GM23338 (cell line): Measurements from ENCODE around the gene NPHP3. TPM values are rescaled to one million over a fixed set of nuclear protein-coding genes. Genes with fewer than 3 reads are reported as not detected.

Experiments used
- ATAC-seq: fragments of 200-7000 bp; cut with Tn5 transposase; 3 replicates; pipeline ENCODE4 v1.9.1; 2020
- DNase-seq: peaks from one replicate; pipeline ENCODE4 v3.0.0-alpha.2; 2015; ENCODE audit warnings: low spot score
- H2AFZ ChIP-seq: fragments of 200-600 bp; sonication (generic); 2 replicates; pipeline ENCODE4 v1.8.0; 2016; ENCODE audit warnings: antibody characterized with exemption, mild to moderate bottlenecking, moderate library complexity
- H3F3A ChIP-seq: fragments of 200-600 bp; sonication (generic); replicated peaks from 2 replicates; pipeline ENCODE4 v1.8.0; 2017; ENCODE audit warnings: antibody characterized with exemption, mixed run types, low read depth
- H3K27ac ChIP-seq: fragments of 200-600 bp; sonication (generic); 2 replicates; pipeline ENCODE4 v1.6.1; 2016; ENCODE audit warnings: low read depth
- H3K27me3 ChIP-seq: fragments of 200-600 bp; sonication (generic); 2 replicates; pipeline ENCODE4 v1.8.0; 2016; ENCODE audit warnings: mild to moderate bottlenecking, mixed run types, moderate library complexity; ENCODE audit not compliant: insufficient read depth
- H3K36me3 ChIP-seq: fragments of 200-600 bp; sonication (generic); 2 replicates; pipeline ENCODE4 v1.8.0; 2016; ENCODE audit warnings: mild to moderate bottlenecking; ENCODE audit not compliant: insufficient read depth
- H3K4me1 ChIP-seq: fragments of 200-600 bp; sonication (generic); 2 replicates; pipeline ENCODE4 v1.8.0; 2016; ENCODE audit warnings: mild to moderate bottlenecking, moderate library complexity; ENCODE audit not compliant: insufficient read depth
- H3K4me2 ChIP-seq: fragments of 200-600 bp; sonication (generic); 2 replicates; pipeline ENCODE4 v1.7.1; 2017; ENCODE audit warnings: mixed run types
- H3K4me3 ChIP-seq: fragments of 200-600 bp; sonication (generic); 2 replicates; pipeline ENCODE4 v1.6.1; 2016; ENCODE audit warnings: mixed run types
- H3K79me2 ChIP-seq: fragments of 200-600 bp; sonication (generic); replicated peaks from 2 replicates; pipeline ENCODE4 v1.8.0; 2017; ENCODE audit warnings: mild to moderate bottlenecking; ENCODE audit not compliant: insufficient read depth
- H3K9me2 ChIP-seq: fragments of 200-600 bp; sonication (generic); 2 replicates; pipeline ENCODE4 v1.8.0; 2017; ENCODE audit not compliant: insufficient read depth
- H4K20me1 ChIP-seq: fragments of 200-600 bp; sonication (generic); replicated peaks from 2 replicates; pipeline ENCODE4 v1.8.0; 2017; ENCODE audit warnings: mild to moderate bottlenecking; ENCODE audit not compliant: insufficient read depth
- H3K27ac Mint-ChIP-seq: 2 replicates; pipeline ENCODE4 v1.8.0; 2020; ENCODE audit warnings: inconsistent platforms, mild to moderate bottlenecking, moderate library complexity, mixed read lengths
- H3K27me3 Mint-ChIP-seq: 3 replicates; pipeline ENCODE4 v1.8.0; 2022; ENCODE audit warnings: low read depth, mild to moderate bottlenecking, moderate library complexity, mixed read lengths, inconsistent platforms; ENCODE audit not compliant: insufficient read depth, poor library complexity
- H3K36me3 Mint-ChIP-seq: 3 replicates; pipeline ENCODE4 v1.8.0; 2021; ENCODE audit warnings: low read depth, mild to moderate bottlenecking, inconsistent platforms, moderate library complexity, mixed read lengths
- H3K4me1 Mint-ChIP-seq: 3 replicates; pipeline ENCODE4 v1.8.0; 2020; ENCODE audit warnings: mild to moderate bottlenecking, inconsistent platforms, mixed read lengths
- H3K4me3 Mint-ChIP-seq: 3 replicates; pipeline ENCODE4 v1.8.0; 2021; ENCODE audit warnings: moderate library complexity, mild to moderate bottlenecking, inconsistent platforms, mixed read lengths
- H3K9me3 Mint-ChIP-seq: 3 replicates; pipeline ENCODE4 v1.8.0; 2020; ENCODE audit warnings: moderate library complexity, mild to moderate bottlenecking, inconsistent platforms, mixed read lengths
- CREB1 ChIP-seq: fragments of 250-450 bp; sonication (Bioruptor Pico); IDR thresholded peaks from 2 replicates; pipeline ENCODE4 v1.5.0; 2020; ENCODE audit warnings: low read depth, mild to moderate bottlenecking, moderate library complexity
- CTCF ChIP-seq, 2 experiments: fragments of 200-600 bp in 1 of 2; sonication (generic) in 1 of 2; conservative IDR thresholded peaks; 2 replicates each; pipeline versions ENCODE4 v1.5.1 to v1.6.1; 2016 to 2017; ENCODE audit warnings: antibody characterized with exemption in 2 of 2, low read depth in 2 of 2, mild to moderate bottlenecking in 2 of 2, moderate library complexity in 1 of 2
- ETS1 ChIP-seq: IDR thresholded peaks from 2 replicates; pipeline ENCODE4 v1.6.1; 2016; ENCODE audit warnings: antibody characterized with exemption
- EZH2 ChIP-seq: fragments of 200-600 bp; sonication (generic); IDR thresholded peaks from one replicate; pipeline ENCODE4 v1.8.0; 2017; ENCODE audit warnings: antibody characterized with exemption, mild to moderate bottlenecking, low read depth; ENCODE audit not compliant: unreplicated experiment
- STAT1 ChIP-seq: IDR thresholded peaks from one replicate; pipeline ENCODE4 v1.6.1; 2016; ENCODE audit warnings: antibody characterized with exemption; ENCODE audit not compliant: unreplicated experiment
- ZNF114 ChIP-seq: fragments of 250-450 bp; sonication (Bioruptor Pico); IDR thresholded peaks from 2 replicates; pipeline ENCODE4 v1.5.0; 2020; ENCODE audit warnings: mild to moderate bottlenecking, moderate library complexity
- polyA plus RNA-seq: library from polyadenylated mRNA; unstranded; fragments of >200 nt; fragmentation: Nextera tagmentation; extraction: Ambion mirVana; gene quantifications from 2 replicates; pipeline ENCODE4 v1.2.1, GENCODE V29; 2016
- total RNA-seq: library from RNA; depleted of rRNA; stranded (reverse); fragments of >200 nt; shearing (Covaris generic); gene quantifications from 2 replicates; pipeline ENCODE4 v1.2.3, GENCODE V29; 2014

Gene NPHP3
- total and polyA plus RNA-seq, 2 experiments from 2014 or later: 8.4 to 12.0 TPM

- no peaks in the 10 kb centered on the region for H3K9me2 ChIP-seq
- peak overlapping the region; percentile 82 for H3K4me3 ChIP-seq
- H3K36me3 ChIP-seq: no peaks in the 10 kb centered on the region
- peak overlapping the region; percentile 74 for H3K4me2 ChIP-seq
- peaks cover 16% of the 10 kb centered on the region for H3K79me2 ChIP-seq
- H3F3A ChIP-seq: peaks cover 6% of the 10 kb centered on the region; the same call in 1 of the 2 replicates
- Mint-ChIP-seq H3K9me3 (no peaks in the 10 kb centered on the region), H3K36me3 (peaks cover 4% of the 10 kb centered on the region; the same call in 2 of the 3 replicates), H3K4me1 (peaks cover 20% of the 10 kb centered on the region), H3K27me3 (peaks cover 10% of the 10 kb centered on the region), H3K4me3 (peak overlapping the region; percentile 92), H3K27ac (peak overlapping the region; percentile 92)
- H2AFZ ChIP-seq: peak overlapping the region; percentile 86
- peaks cover 9% of the 10 kb centered on the region for H4K20me1 ChIP-seq
- H3K27ac ChIP-seq: peak overlapping the region; percentile 92
- H3K4me1 ChIP-seq: peaks cover 20% of the 10 kb centered on the region
- DNase-seq (no peak), ATAC-seq (no peak)
- no peaks in the 10 kb centered on the region for H3K27me3 ChIP-seq
- no peak for TF ChIP-seq CREB1 (CRISPR knock-in tag)
- no peak for TF ChIP-seq CTCF (conservative IDR thresholded peaks at IDR 0.05; ENCODE audit: low read depth in 2 of 2)
- TF ChIP-seq ETS1: 0 out of 2 replicates have a peak, but pooled peaks have one; percentile 25
- no peak for TF ChIP-seq STAT1
- no peak for TF ChIP-seq EZH2
Observed at GRCh38 chr3:132723024-132723950, 1.1 kb upstream of the NPHP3 start.

- Histone ChIP-seq H3K36me3 (no peaks in the 10 kb centered on the region), H3K27ac (peak overlapping the region; percentile 88), H4K20me1 (peaks cover 9% of the 10 kb centered on the region), H3F3A (peaks cover 6% of the 10 kb centered on the region; the same call in 1 of the 2 replicates), H3K9me2 (no peaks in the 10 kb centered on the region), H2AFZ (peak overlapping the region; percentile 87), H3K79me2 (peaks cover 16% of the 10 kb centered on the region), H3K4me2 (peak overlapping the region; percentile 76), H3K27me3 (no peaks in the 10 kb centered on the region), H3K4me1 (peaks cover 20% of the 10 kb centered on the region), H3K4me3 (peak overlapping the region; percentile 77)
- Mint-ChIP-seq H3K27ac (peak overlapping the region; percentile 95), H3K9me3 (no peaks in the 10 kb centered on the region), H3K4me3 (peak overlapping the region; percentile 92), H3K4me1 (peaks cover 20% of the 10 kb centered on the region), H3K27me3 (peaks cover 10% of the 10 kb centered on the region), H3K36me3 (peaks cover 4% of the 10 kb centered on the region; the same call in 2 of the 3 replicates)
- DNase-seq: peak; percentile 82
- ATAC-seq: peak; percentile 53
- TF ChIP-seq CTCF (conservative IDR thresholded peaks at IDR 0.05; ENCODE audit: low read depth in 2 of 2) (0 out of 4 replicates have a peak, but pooled peaks of 1 of the 2 experiments have one; percentile 13), ZNF114 (CRISPR knock-in tag) (no peak)
Observed at GRCh38 chr3:132721479-132722164, 587 bp downstream of the NPHP3 start.
